Heart left ventricle (tissue), 16 donors: Measurements from ENCODE around the gene NCBP2. TPM values are rescaled to one million over a fixed set of nuclear protein-coding genes. Genes with fewer than 3 reads are reported as not detected.

Experiments
- ATAC-seq, 4 donors: fragments of 200-7000 bp; cut with Tn5 transposase; one replicate each; pipeline ENCODE4 v1.9.1; 2020 to 2022; ENCODE audit warnings: moderate library complexity in 4 of 4, mild to moderate bottlenecking in 3 of 4, moderate number of reproducible peaks in 1 of 4
- DNase-seq, 5 donors: peaks; one replicate each; pipeline ENCODE4 v3.0.0-alpha.2; 2020
- H3K27ac ChIP-seq, 12 donors: fragments of 200-600 bp; sonication (generic) in 4 of 12; one replicate each; pipeline versions ENCODE4 v1.5.0 to v1.8.0; 2016 to 2022; ENCODE audit warnings: mild to moderate bottlenecking in 2 of 12
- H3K27me3 ChIP-seq, 9 donors: fragments of 200-600 bp; sonication (generic) in 2 of 9; one replicate each; pipeline versions ENCODE4 v1.5.1 to v1.8.0; 2016 to 2022; ENCODE audit warnings: mild to moderate bottlenecking in 3 of 9
- H3K36me3 ChIP-seq, 9 donors: fragments of 200-600 bp; sonication (generic) in 2 of 9; one replicate each; pipeline versions ENCODE4 v1.5.0 to v1.8.0; 2018 to 2022; ENCODE audit warnings: mild to moderate bottlenecking in 2 of 9
- H3K4me1 ChIP-seq, 12 donors: fragments of 200-600 bp; sonication (generic) in 4 of 12; one replicate each; pipeline versions ENCODE4 v1.5.0 to v1.8.0; 2016 to 2022; ENCODE audit warnings: mild to moderate bottlenecking in 3 of 12
- H3K4me3 ChIP-seq, 12 donors: fragments of 200-600 bp; sonication (generic) in 4 of 12; one replicate each; pipeline versions ENCODE4 v1.5.0 to v1.8.0; 2017 to 2022; ENCODE audit warnings: mild to moderate bottlenecking in 9 of 12, moderate library complexity in 4 of 12
- H3K9me3 ChIP-seq, 12 donors: fragments of 200-600 bp; sonication (generic) in 4 of 12; one replicate each; pipeline versions ENCODE4 v1.5.0 to v1.8.0; 2016 to 2022; ENCODE audit warnings: mild to moderate bottlenecking in 1 of 12
- CTCF ChIP-seq, 12 donors: fragments of 200-600 bp; sonication (generic) in 4 of 12; IDR thresholded peaks; one replicate each; pipeline versions ENCODE4 v1.5.0 to v1.8.0; 2018 to 2022; ENCODE audit warnings: antibody characterized with exemption in 12 of 12, mild to moderate bottlenecking in 5 of 12
- POLR2A ChIP-seq, 2 donors: fragments of 450-650 bp; IDR thresholded peaks; one replicate each; pipeline ENCODE4 v1.6.1; 2017; ENCODE audit warnings: antibody characterized with exemption in 2 of 2, mild to moderate bottlenecking in 2 of 2, moderate library complexity in 2 of 2
- WGBS, 4 donors: extraction: QIAGEN DNeasy Blood & Tissue Kit in 2 of 4; methylation state at CpG; one replicate each; pipeline versions ENCODE4 v1.1.5 to v1.1.7; 2013 to 2018; 5-methylcytosine and 5-hydroxymethylcytosine counted together
- intact Hi-C, 10 donors: fragments of 100-400 bp; cut with DNase I; formaldehyde crosslinking; loops; one replicate each; pipeline versions ENCODE4 v1.11.1 to v1.14.2; 2022
- polyA plus RNA-seq, 2 donors: library from polyadenylated mRNA; stranded (reverse); fragments of 200-250 nt; gene quantifications; one replicate each; pipeline ENCODE4 v1.2.3, GENCODE V29; 2013
- total RNA-seq, 9 donors: library from RNA; depleted of rRNA in 2 of 9; stranded (reverse); fragments of >200 nt in 2 of 9; fragmentation: NEBNext Ultra II Directional in 3 of 9; extraction: Animal tissue kit (Norgen Biotek cat#: 25700) in 3 of 9; gene quantifications; one replicate each; pipeline versions ENCODE4 v1.1.0 to v1.2.4, GENCODE V29; 2016 to 2023
- donor health status: ischemic (EF 13 %, LVEDD 7.1; RV severe dilation, severe dysfunction).
- donor health status: healthy with polysubstance abuse.
- donor health status: DM: no; HTN: yes; CAD: no.
- donor health status: DM: no; HTN: no; CAD: no.
- donor health status: ischemic (EF 25% LVEDD 6.9; RV normal size, moderate dysfunction).
- donor health status: ischemic (EF 25% LVEDD 5.7; RV mildly dilated, moderate dysfunction).
- donor health status: healthy.
- donor health status: DM: yes; HTN: yes; CAD: no.
- donor health status: ischemic (EF 35%, LVEDD 5.7; RV mildly dilated, moderate dysfunction).
- donor health status: nonischemic (EF 11% LVEDD 7.7; RV severe dilation, severe dysfunction).
- donor health status: DM: yes; HTN: yes; CAD: no.
- donor health status: PGD.
- donor health status: ischemic (EF 29% LVEDD 5.4; RV normal size, mild dysfunction).
- donor health status: nonischemic (EF 23%, LVEDD 6.1; RV moderate dilation, normal function).

NCBP2 gene
- total and polyA plus RNA-seq, 11 donors: 20.7 to 55.5 (median 38.9) TPM

DNA sequence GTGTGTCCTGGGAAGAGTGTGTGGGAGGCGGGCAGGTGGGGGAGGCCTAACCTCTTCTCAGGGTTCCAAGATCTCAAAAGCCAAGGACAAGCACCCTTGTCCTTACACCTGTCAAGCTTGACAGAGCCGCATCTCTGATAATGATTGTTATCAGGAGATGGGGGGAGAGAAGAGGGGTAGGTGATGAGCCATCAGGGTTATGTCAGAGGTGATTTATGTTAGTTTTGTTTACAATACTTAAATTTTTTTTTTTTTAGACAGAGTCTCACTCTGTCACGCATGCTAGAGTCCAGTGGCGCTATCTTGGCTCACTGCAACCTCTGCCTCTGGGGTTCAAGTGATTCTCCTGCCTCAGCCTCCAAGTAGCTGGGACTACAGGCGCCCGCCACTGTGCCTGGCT, 7.4 kb upstream of the NCBP2 start:
- TF ChIP-seq POLR2A (IDR thresholded peaks at IDR 0.05) (no peak), CTCF (IDR thresholded peaks at IDR 0.05) (no peak)
- H3K9me3 ChIP-seq: no peaks in the 10 kb centered on the region
- no peak overlapping the region for H3K4me3 ChIP-seq
- H3K36me3 ChIP-seq: peaks cover 0 to 15% (median 6%) of the 10 kb centered on the region in 9 donors
- H3K27me3 ChIP-seq: no peaks in the 10 kb centered on the region
- no peak for ATAC-seq
- no peak overlapping the region for H3K27ac ChIP-seq
- 93 to 98% (median 97%) methylated on average over 6 of the region's 6 CpGs for WGBS, 4 donors
- H3K4me1 ChIP-seq: no peaks in the 10 kb centered on the region
- intact Hi-C loops: loop anchor here in 1 of 10 donors (10.0 kb wide), 1 partner anchor 215 kb away; the partner anchor contains the start of gene PAK2
- DNase-seq: no peak

GRCh38 chr3:196949285-196949619, 6.9 kb upstream of the NCBP2 start:
- intact Hi-C loops: loop anchor here in 1 of 10 donors (10.0 kb wide), 1 partner anchor 214 kb away; the partner anchor contains the start of gene PAK2

GRCh38 chr3:196948442-196949284, 6.3 kb upstream of the NCBP2 start:
- TF ChIP-seq CTCF (IDR thresholded peaks at IDR 0.05) (no peak), POLR2A (IDR thresholded peaks at IDR 0.05) (no peak)
- H3K27ac ChIP-seq: no peak overlapping the region
- 42 to 52% (median 49%) methylated on average over 20 to 22 of the region's 22 CpGs for WGBS, 4 donors
- intact Hi-C loops: loop anchor here in 1 of 10 donors (10.0 kb wide), 1 partner anchor 214 kb away; the partner anchor contains the start of gene PAK2
- no peaks in the 10 kb centered on the region for H3K9me3 ChIP-seq
- DNase-seq (no peak), ATAC-seq (peak in 1 of 4 donors; percentile 11)
- peaks cover 0 to 20% (median 8%) of the 10 kb centered on the region in 9 donors for H3K36me3 ChIP-seq
- no peaks in the 10 kb centered on the region for H3K27me3 ChIP-seq
- peaks cover 0 to 10% (median 3%) of the 10 kb centered on the region in 12 donors for H3K4me1 ChIP-seq
- no peak overlapping the region for H3K4me3 ChIP-seq

More at GRCh38 chr3:196949285-196949619, 6.9 kb upstream of the NCBP2 start:
- ATAC-seq (no peak), DNase-seq (no peak)
- H3K4me3 ChIP-seq: no peak overlapping the region
- peaks cover 0 to 4% (median 0%) of the 10 kb centered on the region in 12 donors for H3K4me1 ChIP-seq
- H3K36me3 ChIP-seq: peaks cover 0 to 20% (median 8%) of the 10 kb centered on the region in 9 donors
- TF ChIP-seq POLR2A (IDR thresholded peaks at IDR 0.05): no peak
- no peak for TF ChIP-seq CTCF (IDR thresholded peaks at IDR 0.05)
- 76 to 88% (median 77%) methylated on average over 5 to 6 of the region's 6 CpGs for WGBS, 4 donors
- no peaks in the 10 kb centered on the region for H3K9me3 ChIP-seq
- no peaks in the 10 kb centered on the region for H3K27me3 ChIP-seq
- no peak overlapping the region for H3K27ac ChIP-seq

- Histone ChIP-seq H3K4me1 (peaks cover 3 to 17% (median 9%) of the 10 kb centered on the region in 12 donors), H3K9me3 (no peaks in the 10 kb centered on the region), H3K27ac (no peak overlapping the region), H3K27me3 (no peaks in the 10 kb centered on the region), H3K36me3 (peaks cover 0 to 20% (median 8%) of the 10 kb centered on the region in 9 donors), H3K4me3 (no peak overlapping the region)
- DNase-seq (no peak), ATAC-seq (no peak)
- WGBS, 4 donors: 82 to 91% (median 88%) methylated on average over 15 to 28 of the region's 28 CpGs
- intact Hi-C loops: loop anchor here in 1 of 10 donors (10.0 kb wide), 1 partner anchor 213 kb away; the partner anchor contains the start of gene PAK2
- TF ChIP-seq CTCF (IDR thresholded peaks at IDR 0.05) (no peak), POLR2A (IDR thresholded peaks at IDR 0.05) (no peak)
Observed at GRCh38 chr3:196947860-196948441, 5.6 kb upstream of the NCBP2 start.
